ENCODE measurements around the gene TUBB3.
"Not testable (repeated sequence)": the region's sequence is repeated elsewhere in the genome, so short reads cannot be mapped to it uniquely, and the experiment has no call there.

Gene TUBB3

DNA sequence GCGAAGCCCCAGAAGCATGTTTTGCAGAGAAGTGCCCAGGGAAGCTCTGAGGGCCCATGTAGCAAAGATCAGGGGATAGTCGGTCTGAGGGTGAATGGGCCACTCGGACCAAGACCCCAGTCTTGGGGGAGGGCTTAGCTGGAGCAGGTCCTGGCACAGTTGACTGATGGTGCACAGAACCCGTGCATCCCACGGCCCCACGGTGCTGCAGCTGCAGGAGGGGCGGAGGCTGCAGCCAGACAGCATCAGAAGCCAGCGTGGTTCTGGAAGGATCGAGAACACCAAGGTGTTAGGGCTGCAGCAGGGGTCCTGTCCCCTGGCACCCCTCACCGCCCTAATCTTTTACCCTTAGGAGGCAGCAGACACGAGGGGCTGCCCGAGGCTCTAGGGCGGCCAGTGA is 11.0 kb upstream of the TUBB3 start:
- H3K36me3 ChIP-seq (ENCODE audit: insufficient read depth, low read length) = no peaks in the 10 kb centered on the region; the same call in 1 of the 2 replicates
- no peak for TF ChIP-seq FOXP2 (optimal IDR thresholded peaks at IDR 0.05; ENCODE audit: control extremely low read depth, extremely low read length, insufficient read depth)
- TF ChIP-seq POLR2AphosphoS5 (IDR thresholded peaks at IDR 0.05; ENCODE audit: borderline replicate concordance, low read depth, low read length) = no peak
- no peak for TF ChIP-seq EZH2 (IDR thresholded peaks at IDR 0.05)
- no peak overlapping the region for H3K9ac ChIP-seq (ENCODE audit: insufficient read length)
- no peak overlapping the region for H3K27ac ChIP-seq
- no peaks in the 10 kb centered on the region for H3K9me3 ChIP-seq (ENCODE audit: low read depth, low read length)
- H3K4me3 ChIP-seq = no peak overlapping the region
- no peak for DNase-seq (ENCODE audit: low read depth, low spot score)

DNA sequence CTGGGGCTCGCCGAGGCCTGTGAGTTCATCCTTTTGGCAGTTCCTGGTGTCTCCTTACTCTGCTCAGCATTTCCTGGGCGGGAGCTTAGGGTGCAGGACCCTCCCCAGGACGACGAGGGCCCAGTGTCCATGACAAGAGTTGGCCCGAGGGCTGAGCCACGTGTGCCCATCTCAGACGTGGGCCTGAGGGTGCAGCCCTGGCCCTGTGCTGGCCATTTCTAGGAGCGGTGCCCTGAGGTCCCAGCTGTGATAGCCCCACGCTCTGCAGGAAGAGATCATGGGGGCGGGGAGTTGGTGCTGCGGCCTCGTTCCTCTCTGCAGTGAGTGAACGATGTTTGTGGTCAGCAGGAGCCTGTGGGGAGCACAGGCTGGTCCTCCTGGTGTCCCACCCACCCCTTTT is 10.5 kb upstream of the TUBB3 start:
- no peak overlapping the region for H3K27ac ChIP-seq
- TF ChIP-seq FOXP2 (optimal IDR thresholded peaks at IDR 0.05; ENCODE audit: control extremely low read depth, extremely low read length, insufficient read depth) = no peak
- no peak for TF ChIP-seq EZH2 (IDR thresholded peaks at IDR 0.05)
- no peak for TF ChIP-seq POLR2AphosphoS5 (IDR thresholded peaks at IDR 0.05; ENCODE audit: borderline replicate concordance, low read depth, low read length)
- H3K4me3 ChIP-seq = no peak overlapping the region
- no peak overlapping the region for H3K9ac ChIP-seq (ENCODE audit: insufficient read length)
- H3K9me3 ChIP-seq (ENCODE audit: low read depth, low read length) = no peaks in the 10 kb centered on the region
- H3K36me3 ChIP-seq (ENCODE audit: insufficient read depth, low read length) = no peaks in the 10 kb centered on the region; the same call in 1 of the 2 replicates
- no peak for DNase-seq (ENCODE audit: low read depth, low spot score)

DNA sequence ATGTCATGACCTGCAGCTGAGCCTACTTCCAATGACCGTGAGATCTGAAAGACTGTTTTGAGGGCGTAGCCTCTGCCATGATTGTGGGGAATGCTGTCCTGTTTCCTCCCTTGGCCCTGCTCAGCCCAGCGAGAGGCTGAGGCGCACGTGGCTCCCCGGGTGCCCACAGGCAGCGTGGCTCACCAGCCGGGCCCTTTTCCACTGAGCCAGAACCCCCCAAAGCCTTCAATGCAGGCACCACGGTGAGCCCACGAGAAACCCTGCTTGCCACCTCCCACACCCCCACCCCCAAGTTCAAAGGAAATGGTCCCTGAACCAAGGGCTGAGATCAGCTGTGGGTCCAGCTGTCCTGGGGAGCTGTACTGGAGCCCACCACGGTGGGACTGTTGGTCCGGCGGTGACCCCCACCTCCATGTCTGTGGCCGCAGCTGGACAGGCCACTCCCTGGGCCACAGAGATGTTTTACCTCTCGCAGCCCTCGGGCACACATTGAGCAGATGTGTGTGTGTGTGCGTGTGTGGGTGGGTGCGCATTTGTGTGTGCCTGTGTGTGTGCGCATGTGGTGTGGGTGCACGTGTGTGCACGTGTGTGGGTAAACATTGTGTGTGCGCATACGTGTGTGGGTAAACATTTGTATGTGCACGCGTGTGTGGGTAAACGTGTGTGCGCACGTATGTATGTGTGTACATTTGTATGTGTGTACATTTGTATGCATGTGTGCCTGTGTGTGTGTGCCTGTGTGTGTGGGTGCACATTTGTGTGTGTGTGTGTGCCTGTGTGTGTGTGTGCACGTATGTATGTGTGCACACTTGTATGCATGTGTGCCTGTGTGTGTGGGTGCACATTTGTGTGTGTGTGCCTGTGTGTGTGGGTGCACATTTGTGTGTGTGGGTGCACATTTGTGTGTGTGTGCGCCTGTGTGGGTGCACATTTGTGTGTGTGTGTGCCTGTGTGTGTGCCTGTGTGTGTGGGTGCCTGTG is 9.4 kb upstream of the TUBB3 start:
- Histone ChIP-seq H3K4me3 (no peak overlapping the region), H3K9ac (ENCODE audit: insufficient read length) (no peak overlapping the region), H3K27ac (no peak overlapping the region), H3K36me3 (ENCODE audit: insufficient read depth, low read length) (no peaks in the 10 kb centered on the region), H3K9me3 (ENCODE audit: low read depth, low read length) (no peaks in the 10 kb centered on the region)
- TF ChIP-seq POLR2AphosphoS5 (IDR thresholded peaks at IDR 0.05; ENCODE audit: borderline replicate concordance, low read depth, low read length) (no peak), FOXP2 (optimal IDR thresholded peaks at IDR 0.05; ENCODE audit: control extremely low read depth, extremely low read length, insufficient read depth) (no peak), EZH2 (IDR thresholded peaks at IDR 0.05) (no peak)
- DNase-seq (ENCODE audit: low read depth, low spot score) = no peak

DNA sequence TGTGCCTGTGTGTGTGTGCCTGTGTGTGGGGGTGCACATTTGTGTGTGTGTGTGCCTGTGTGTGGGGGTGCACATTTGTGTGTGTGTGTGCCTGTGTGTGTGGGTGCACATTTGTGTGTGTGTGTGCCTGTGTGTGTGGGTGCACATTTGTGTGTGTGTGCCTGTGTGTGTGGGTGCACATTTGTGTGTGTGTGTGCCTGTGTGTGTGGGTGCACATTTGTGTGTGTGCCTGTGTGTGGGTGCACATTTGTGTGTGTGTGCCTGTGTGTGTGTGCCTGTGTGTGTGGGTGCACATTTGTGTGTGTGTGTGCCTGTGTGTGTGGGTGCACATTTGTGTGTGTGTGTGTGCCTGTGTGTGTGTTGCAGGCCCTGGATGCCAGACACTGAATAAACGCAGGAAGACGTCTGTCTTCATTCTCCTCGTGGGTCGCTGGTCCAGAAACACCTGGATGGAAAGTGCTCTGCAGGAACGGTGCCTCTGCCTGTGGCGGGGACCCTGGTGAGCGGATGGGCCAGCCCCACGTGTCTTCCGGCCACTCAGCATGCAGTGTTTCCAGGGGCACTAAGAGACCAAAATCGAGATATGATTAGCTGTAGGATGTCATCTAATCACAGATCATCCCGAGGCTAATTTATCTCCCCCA is 8.4 kb upstream of the TUBB3 start:
- H3K4me3 ChIP-seq; H3K9me3 ChIP-seq (ENCODE audit: low read depth, low read length); H3K9ac ChIP-seq (ENCODE audit: insufficient read length); H3K27ac ChIP-seq; DNase-seq (ENCODE audit: low read depth, low spot score); H3K36me3 ChIP-seq (ENCODE audit: insufficient read depth, low read length): not testable (repeated sequence)

DNA sequence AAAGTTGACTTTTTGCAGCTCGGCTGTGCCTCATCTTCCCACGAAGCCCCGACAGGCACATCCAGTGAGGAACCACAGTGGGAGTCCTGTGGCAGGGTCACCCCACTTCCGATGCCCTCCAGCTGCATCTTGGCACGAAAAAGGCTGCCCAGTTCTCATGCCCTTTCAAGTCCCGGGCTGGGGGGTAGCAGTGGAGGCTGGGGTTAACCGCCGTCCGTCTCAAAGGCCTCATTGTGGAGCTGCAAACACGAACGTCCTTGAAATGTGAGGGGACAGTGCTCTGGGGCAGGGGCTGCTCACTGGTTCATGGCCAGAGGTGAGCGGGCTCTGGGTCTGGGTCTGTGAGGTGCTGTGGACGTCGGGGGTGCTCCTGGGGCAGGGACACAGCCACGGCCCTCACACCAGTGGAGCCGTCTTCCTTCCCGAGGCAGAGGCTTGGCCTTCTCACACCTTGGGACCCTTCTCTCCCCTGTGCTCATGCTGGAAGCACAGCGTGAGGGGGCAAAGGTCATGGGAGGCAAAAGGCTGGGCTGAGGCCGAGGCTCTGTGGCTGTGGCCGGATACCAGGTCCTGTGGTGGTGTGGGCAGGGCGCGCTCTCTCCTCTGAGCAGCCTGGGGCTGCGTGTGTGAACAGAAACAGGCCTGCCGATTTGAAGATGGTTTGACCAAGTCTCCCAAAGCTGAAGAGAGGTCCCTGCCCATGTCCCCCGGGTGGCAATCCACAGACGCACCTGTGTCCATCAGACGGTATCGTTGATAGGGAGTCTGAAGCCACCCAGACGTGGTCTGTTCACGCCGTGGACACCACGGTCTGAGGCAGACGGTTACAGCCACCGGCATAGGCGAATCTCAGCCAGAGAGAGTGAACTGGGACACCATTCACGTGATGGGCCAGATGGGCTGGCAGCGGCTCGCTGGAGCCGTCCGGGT is 7.6 kb upstream of the TUBB3 start:
- H3K9ac ChIP-seq (ENCODE audit: insufficient read length) = no peak overlapping the region
- H3K4me3 ChIP-seq = no peak overlapping the region
- no peak overlapping the region for H3K27ac ChIP-seq
- H3K36me3 ChIP-seq (ENCODE audit: insufficient read depth, low read length) = no peaks in the 10 kb centered on the region
- no peak for TF ChIP-seq EZH2 (IDR thresholded peaks at IDR 0.05)
- no peak for TF ChIP-seq POLR2AphosphoS5 (IDR thresholded peaks at IDR 0.05; ENCODE audit: borderline replicate concordance, low read depth, low read length)
- no peak for TF ChIP-seq FOXP2 (optimal IDR thresholded peaks at IDR 0.05; ENCODE audit: control extremely low read depth, extremely low read length, insufficient read depth)
- no peaks in the 10 kb centered on the region for H3K9me3 ChIP-seq (ENCODE audit: low read depth, low read length)
- no peak for DNase-seq (ENCODE audit: low read depth, low spot score)

DNA sequence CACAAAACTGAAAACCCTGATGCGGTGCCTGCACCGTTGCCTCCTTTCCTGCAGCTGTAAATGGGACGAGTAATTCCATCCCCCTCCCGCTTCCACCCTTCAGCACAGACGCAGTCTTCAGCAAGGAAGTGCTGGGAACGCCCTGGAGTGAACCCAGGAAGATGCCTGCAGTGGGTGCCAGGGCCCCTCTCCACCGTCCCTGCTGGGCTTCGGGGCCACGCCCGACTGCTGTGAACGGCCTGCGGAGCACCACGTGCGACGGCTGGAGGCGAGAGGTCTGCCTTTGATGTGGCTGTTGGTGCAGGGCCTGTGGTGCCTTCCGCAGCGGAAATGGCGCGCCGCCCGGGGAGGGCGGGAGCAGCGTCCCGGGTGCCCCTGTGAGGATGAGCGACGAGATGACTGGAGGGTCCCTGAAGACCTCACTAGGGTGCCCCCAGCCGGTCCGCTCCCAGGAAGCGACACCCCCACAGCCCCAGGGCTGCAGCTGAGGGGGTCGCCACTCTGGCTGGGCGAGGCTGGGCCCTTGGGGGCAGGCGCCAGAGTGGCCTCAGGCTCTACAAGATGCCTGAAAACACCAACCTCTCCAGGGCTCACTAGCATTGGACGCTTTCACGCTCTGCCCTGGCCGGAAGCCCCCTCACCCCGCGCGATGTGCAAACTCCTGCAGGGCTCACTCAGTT is 5.2 kb upstream of the TUBB3 start:
- peak; percentile 30 for DNase-seq (ENCODE audit: low read depth, low spot score)
- no peak overlapping the region for H3K9ac ChIP-seq (ENCODE audit: insufficient read length)
- H3K9me3 ChIP-seq (ENCODE audit: low read depth, low read length) = no peaks in the 10 kb centered on the region
- H3K27ac ChIP-seq = peak overlapping the region; percentile 82; the same call in 1 of the 2 replicates
- TF ChIP-seq EZH2 (IDR thresholded peaks at IDR 0.05) (no peak), POLR2AphosphoS5 (IDR thresholded peaks at IDR 0.05; ENCODE audit: borderline replicate concordance, low read depth, low read length) (no peak; the same call in 1 of the 2 replicates), FOXP2 (optimal IDR thresholded peaks at IDR 0.05; ENCODE audit: control extremely low read depth, extremely low read length, insufficient read depth) (no peak)
- peak overlapping the region; percentile 74 for H3K4me3 ChIP-seq
- no peaks in the 10 kb centered on the region for H3K36me3 ChIP-seq (ENCODE audit: insufficient read depth, low read length)

DNA sequence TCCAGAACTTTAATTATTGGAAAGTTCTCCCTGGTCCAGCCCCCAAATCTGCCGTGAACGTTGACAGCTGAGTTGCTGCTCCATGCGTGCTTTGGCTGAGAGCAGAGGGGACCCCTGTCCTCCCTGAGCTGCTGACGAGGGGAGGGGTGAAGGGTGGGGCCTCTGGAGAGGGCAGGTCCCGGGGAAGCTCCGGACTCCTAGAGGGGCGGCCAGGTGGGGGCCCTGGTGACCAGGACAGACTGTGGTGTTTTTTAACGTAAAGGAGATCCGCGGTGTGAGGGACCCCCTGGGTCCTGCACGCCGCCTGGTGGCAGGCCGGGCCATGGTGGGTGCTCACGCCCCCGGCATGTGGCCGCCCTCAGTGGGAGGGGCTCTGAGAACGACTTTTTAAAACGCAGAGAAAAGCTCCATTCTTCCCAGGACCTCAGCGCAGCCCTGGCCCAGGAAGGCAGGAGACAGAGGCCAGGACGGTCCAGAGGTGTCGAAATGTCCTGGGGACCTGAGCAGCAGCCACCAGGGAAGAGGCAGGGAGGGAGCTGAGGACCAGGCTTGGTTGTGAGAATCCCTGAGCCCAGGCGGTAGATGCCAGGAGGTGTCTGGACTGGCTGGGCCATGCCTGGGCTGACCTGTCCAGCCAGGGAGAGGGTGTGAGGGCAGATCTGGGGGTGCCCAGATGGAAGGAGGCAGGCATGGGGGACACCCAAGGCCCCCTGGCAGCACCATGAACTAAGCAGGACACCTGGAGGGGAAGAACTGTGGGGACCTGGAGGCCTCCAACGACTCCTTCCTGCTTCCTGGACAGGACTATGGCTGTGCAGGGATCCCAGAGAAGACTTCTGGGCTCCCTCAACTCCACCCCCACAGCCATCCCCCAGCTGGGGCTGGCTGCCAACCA is 4.4 kb upstream of the TUBB3 start, which contains the start of gene MC1R:
TSS of gene MC1R (plus strand) at position 410 of the 895 bp plus-strand sequence. CDS start at position 807, 397 bp downstream.
- no peak for DNase-seq (ENCODE audit: low read depth, low spot score)

More for the DNA sequence above, 4.4 kb upstream of the TUBB3 start, which contains the start of gene MC1R:
- Histone ChIP-seq H3K36me3 (ENCODE audit: insufficient read depth, low read length) (no peaks in the 10 kb centered on the region), H3K4me3 (peak within 1 kb of the TSS; percentile 74), H3K9me3 (ENCODE audit: low read depth, low read length) (no peaks in the 10 kb centered on the region), H3K27ac (peak within 1 kb of the TSS; percentile 82; the same call in 1 of the 2 replicates), H3K9ac (ENCODE audit: insufficient read length) (no peak within 1 kb of the TSS)
- no peak for TF ChIP-seq EZH2 (IDR thresholded peaks at IDR 0.05)
- no peak; the same call in 1 of the 2 replicates for TF ChIP-seq POLR2AphosphoS5 (IDR thresholded peaks at IDR 0.05; ENCODE audit: borderline replicate concordance, low read depth, low read length)
- no peak for TF ChIP-seq FOXP2 (optimal IDR thresholded peaks at IDR 0.05; ENCODE audit: control extremely low read depth, extremely low read length, insufficient read depth)

Measured in SK-N-MC (cell line).